ENCODE data around the gene ORM1.

ORM1 gene

GRCh38 chr9:114342755-114343440, 20.0 kb downstream of the ORM1 start:
- H3K9me2 ChIP-seq (replicated peaks; ENCODE audit: insufficient read depth, low read length) = no peaks in the 10 kb centered on the region
- no peak overlapping the region for H3K9ac ChIP-seq (ENCODE audit: low read length)
- H3F3A ChIP-seq (ENCODE audit: insufficient read depth, low read length) = no peaks in the 10 kb centered on the region; the same call in 1 of the 2 replicates
- H3K4me2 ChIP-seq (ENCODE audit: low read depth, low read length) = no peak overlapping the region
- H3K79me2 ChIP-seq (ENCODE audit: low read length) = no peaks in the 10 kb centered on the region
- no peak overlapping the region for H2AFZ ChIP-seq (ENCODE audit: low read length)
- peaks cover 30% of the 10 kb centered on the region for H3K36me3 ChIP-seq (replicated peaks; ENCODE audit: insufficient read depth, low read length)
- DNase-seq = no peak
- no peaks in the 10 kb centered on the region for H3K9me3 ChIP-seq (replicated peaks; ENCODE audit: insufficient read depth, low read length)
- no peaks in the 10 kb centered on the region for H3K27me3 ChIP-seq (replicated peaks; ENCODE audit: insufficient read depth, low read length)
- no peak overlapping the region for H3K27ac ChIP-seq (ENCODE audit: low read length)
- H3K4me1 ChIP-seq (ENCODE audit: low read length) = no peaks in the 10 kb centered on the region
- no peak overlapping the region for H3K4me3 ChIP-seq (ENCODE audit: low read length)
- no peaks in the 10 kb centered on the region for H4K20me1 ChIP-seq (ENCODE audit: insufficient read depth, low read length)
- TF ChIP-seq CTCF (IDR thresholded peaks at IDR 0.05; ENCODE audit: low read length) = no peak
- TF ChIP-seq EZH2phosphoT487 (IDR thresholded peaks at IDR 0.05; ENCODE audit: low read length) = no peak
- TF ChIP-seq EZH2 (optimal IDR thresholded peaks at IDR 0.05; ENCODE audit: low read depth, low read length) = no peak

DNA sequence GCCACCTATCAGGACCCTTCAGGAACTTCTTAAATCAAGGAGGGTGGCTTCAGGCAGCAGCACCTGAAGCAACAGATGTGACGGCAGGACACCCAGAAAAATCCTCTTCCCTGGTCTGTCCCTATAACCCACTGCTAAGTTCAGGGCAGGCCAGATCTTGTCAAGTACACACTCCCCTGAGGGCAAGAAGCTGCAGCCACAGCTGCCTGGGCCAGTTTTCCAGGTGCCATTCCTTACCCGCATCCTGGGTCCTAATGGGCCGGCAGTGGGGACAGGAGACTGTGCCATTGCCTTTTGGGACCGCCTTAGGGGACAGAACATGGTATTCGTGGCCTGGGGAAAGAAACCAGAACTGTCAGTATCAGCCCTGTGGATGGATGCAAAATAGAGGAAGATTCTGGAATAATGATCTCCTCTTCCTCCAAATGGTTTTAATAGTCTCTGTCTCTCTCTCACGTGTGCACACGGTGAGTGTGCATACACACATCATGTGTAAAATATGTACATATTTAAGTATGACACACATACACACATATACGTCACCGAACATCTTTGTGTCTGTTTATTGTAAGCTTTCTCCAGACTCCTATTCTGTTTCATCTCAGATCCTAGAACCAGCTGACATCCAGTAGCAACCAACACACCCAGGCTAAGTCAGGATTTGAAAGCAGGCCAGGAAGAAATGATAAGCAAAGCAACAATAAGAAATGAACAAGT, 20.7 kb downstream of the ORM1 start:
- H3K36me3 ChIP-seq (replicated peaks; ENCODE audit: insufficient read depth, low read length) = peaks cover 28% of the 10 kb centered on the region
- no peak for DNase-seq

GRCh38 chr9:114344188-114344566, 21.3 kb downstream of the ORM1 start:
- Histone ChIP-seq H3K4me3 (ENCODE audit: low read length) (no peak overlapping the region), H3K27me3 (replicated peaks; ENCODE audit: insufficient read depth, low read length) (no peaks in the 10 kb centered on the region), H3K27ac (ENCODE audit: low read length) (no peak overlapping the region), H3K9me2 (replicated peaks; ENCODE audit: insufficient read depth, low read length) (no peaks in the 10 kb centered on the region), H4K20me1 (ENCODE audit: insufficient read depth, low read length) (no peaks in the 10 kb centered on the region), H3K79me2 (ENCODE audit: low read length) (no peaks in the 10 kb centered on the region), H3K9me3 (replicated peaks; ENCODE audit: insufficient read depth, low read length) (no peaks in the 10 kb centered on the region), H2AFZ (ENCODE audit: low read length) (no peak overlapping the region), H3K36me3 (replicated peaks; ENCODE audit: insufficient read depth, low read length) (peaks cover 27% of the 10 kb centered on the region), H3F3A (ENCODE audit: insufficient read depth, low read length) (no peaks in the 10 kb centered on the region; the same call in 1 of the 2 replicates), H3K4me1 (ENCODE audit: low read length) (no peaks in the 10 kb centered on the region), H3K9ac (ENCODE audit: low read length) (no peak overlapping the region), H3K4me2 (ENCODE audit: low read depth, low read length) (no peak overlapping the region)
- DNase-seq = no peak
- TF ChIP-seq EZH2phosphoT487 (IDR thresholded peaks at IDR 0.05; ENCODE audit: low read length) (no peak), EZH2 (optimal IDR thresholded peaks at IDR 0.05; ENCODE audit: low read depth, low read length) (no peak), CTCF (IDR thresholded peaks at IDR 0.05; ENCODE audit: low read length) (no peak)

More for the DNA sequence above, 20.7 kb downstream of the ORM1 start:
- no peak overlapping the region for H3K4me2 ChIP-seq (ENCODE audit: low read depth, low read length)
- H2AFZ ChIP-seq (ENCODE audit: low read length) = no peak overlapping the region
- no peaks in the 10 kb centered on the region; the same call in 1 of the 2 replicates for H3F3A ChIP-seq (ENCODE audit: insufficient read depth, low read length)
- H3K79me2 ChIP-seq (ENCODE audit: low read length) = no peaks in the 10 kb centered on the region
- H3K27me3 ChIP-seq (replicated peaks; ENCODE audit: insufficient read depth, low read length) = no peaks in the 10 kb centered on the region
- H3K9ac ChIP-seq (ENCODE audit: low read length) = no peak overlapping the region
- H3K4me1 ChIP-seq (ENCODE audit: low read length) = no peaks in the 10 kb centered on the region
- H3K9me3 ChIP-seq (replicated peaks; ENCODE audit: insufficient read depth, low read length) = no peaks in the 10 kb centered on the region
- H3K4me3 ChIP-seq (ENCODE audit: low read length) = no peak overlapping the region
- no peaks in the 10 kb centered on the region for H4K20me1 ChIP-seq (ENCODE audit: insufficient read depth, low read length)
- no peak overlapping the region for H3K27ac ChIP-seq (ENCODE audit: low read length)
- TF ChIP-seq EZH2phosphoT487 (IDR thresholded peaks at IDR 0.05; ENCODE audit: low read length) (no peak), CTCF (IDR thresholded peaks at IDR 0.05; ENCODE audit: low read length) (no peak), EZH2 (optimal IDR thresholded peaks at IDR 0.05; ENCODE audit: low read depth, low read length) (no peak)
- H3K9me2 ChIP-seq (replicated peaks; ENCODE audit: insufficient read depth, low read length) = no peaks in the 10 kb centered on the region
